K562 (cell line): ENCODE measurements around the gene GRB2. TPM values are rescaled to one million over a fixed set of nuclear protein-coding genes. Genes with fewer than 3 reads are reported as not detected.

Experiments
- BRF2 ChIP-seq: IDR thresholded peaks from 3 replicates; pipeline ENCODE4 v1.6.1; 2011; ENCODE audit warnings: borderline replicate concordance, mild to moderate bottlenecking; ENCODE audit not compliant: insufficient read length, insufficient read depth
- CREM ChIP-seq: IDR thresholded peaks from 2 replicates; pipeline ENCODE4 v1.6.1; 2014; ENCODE audit warnings: antibody characterized with exemption, low read depth
- FIP1L1 ChIP-seq: fragments of 200-400 bp; formaldehyde crosslinking; IDR thresholded peaks from 2 replicates; pipeline ENCODE4 v1.6.1; 2018; ENCODE audit warnings: mild to moderate bottlenecking, low read depth, low read length; ENCODE audit not compliant: poor library complexity, severe bottlenecking
- GATA2 ChIP-seq: sonication (generic); formaldehyde crosslinking; IDR thresholded peaks from 2 replicates; pipeline ENCODE4 v1.4.0; 2020; ENCODE audit warnings: mild to moderate bottlenecking, missing genetic modification reagents
- NFE2L1 ChIP-seq: fragments of 450-650 bp; IDR thresholded peaks from 2 replicates; pipeline ENCODE4 v1.6.1; 2016; ENCODE audit warnings: missing genetic modification characterization, low read depth, mild to moderate bottlenecking, missing compliant biosample characterization, moderate library complexity, borderline replicate concordance
- NFIC ChIP-seq: fragments of 450-650 bp; IDR thresholded peaks from 2 replicates; pipeline ENCODE4 v1.6.1; 2017; ENCODE audit warnings: mild to moderate bottlenecking, inconsistent platforms
- NR2C2 ChIP-seq, 2 experiments: fragments of 200-800 bp in 1 of 2; sonication (Bioruptor generic) in 1 of 2; sonication (generic) in 1 of 2; formaldehyde crosslinking in 1 of 2; IDR thresholded peaks; 2 replicates each; pipeline versions ENCODE4 v1.6.1 to v1.8.0; 2016 to 2022; ENCODE audit warnings: mild to moderate bottlenecking in 1 of 2, missing compliant biosample characterization in 1 of 2, missing genetic modification characterization in 1 of 2, missing genetic modification reagents in 1 of 2
- NR4A1 ChIP-seq, 2 experiments: fragments of 250-450 bp in 1 of 2; fragments of 450-650 bp in 1 of 2; sonication (Bioruptor Pico) in 1 of 2; IDR thresholded peaks; 2 replicates each; pipeline versions ENCODE4 v1.4.0 to v1.6.1; 2016 to 2020; ENCODE audit warnings: mild to moderate bottlenecking in 2 of 2, missing compliant biosample characterization in 1 of 2, missing genetic modification characterization in 1 of 2, moderate library complexity in 1 of 2
- OTX1 ChIP-seq: fragments of 450-650 bp; formaldehyde crosslinking; IDR thresholded peaks from 2 replicates; pipeline ENCODE4 v1.4.0; 2022; ENCODE audit warnings: mild to moderate bottlenecking
- SMAD4 ChIP-seq: fragments of 250-450 bp; sonication (Bioruptor Pico); conservative IDR thresholded peaks from 2 replicates; pipeline ENCODE4 v1.8.0; 2021; ENCODE audit warnings: inconsistent platforms, mild to moderate bottlenecking, moderate library complexity
- TAL1 ChIP-seq: fragments of 450-650 bp; IDR thresholded peaks from 2 replicates; pipeline ENCODE4 v1.6.1; 2016; ENCODE audit warnings: mild to moderate bottlenecking
- TFE3 ChIP-seq: fragments of 450-650 bp; formaldehyde crosslinking; IDR thresholded peaks from 2 replicates; pipeline ENCODE4 v1.4.0; 2020; ENCODE audit warnings: mild to moderate bottlenecking, mixed read lengths
- ZNF253 ChIP-seq: fragments of 250-450 bp; sonication (Bioruptor Pico); conservative IDR thresholded peaks from 2 replicates; pipeline ENCODE4 v1.6.1; 2021; ENCODE audit warnings: mild to moderate bottlenecking
- ZNF354B ChIP-seq: fragments of 250-450 bp; sonication (Bioruptor Pico); IDR thresholded peaks from 2 replicates; pipeline ENCODE4 v1.4.0; 2020
- polyA plus RNA-seq, 8 experiments: library from polyadenylated mRNA; depleted of rRNA in 4 of 8; stranded (reverse) in 5 of 8; unstranded in 3 of 8; fragments of >200 nt; fragmentation: Nextera tagmentation in 2 of 8; fragmentation: Illumina TruSeq in 1 of 8; extraction: Ambion mirVana in 2 of 8; extraction: Trizol in 1 of 8; gene quantifications; 2 replicates each; pipeline versions ENCODE4 v1.2.1 to v1.2.3, GENCODE V29; 2011 to 2014; ENCODE audit warnings: inconsistent platforms in 1 of 8, missing spikeins in 1 of 8
- total RNA-seq, 7 experiments: library from RNA; depleted of rRNA in 6 of 7; stranded (reverse); fragments of >200 nt in 6 of 7; fragmentation: Illumina TruSeq in 2 of 7; extraction: Trizol in 2 of 7; gene quantifications; 2 replicates each; pipeline versions ENCODE4 v1.2.1 to v1.2.3, GENCODE V29; 2011 to 2021; ENCODE audit warnings: low replicate concordance in 1 of 7
- TF ChIP-seq, protein P1 (sequence below): sonication (generic); formaldehyde crosslinking; IDR thresholded peaks from 2 replicates; pipeline ENCODE4 v1.8.1; 2023; ENCODE audit warnings: missing genetic modification reagents, mild to moderate bottlenecking, borderline replicate concordance
- TF ChIP-seq, protein P2 (sequence below): fragments of 200-800 bp; sonication (Bioruptor generic); IDR thresholded peaks from 2 replicates; pipeline ENCODE4 v1.6.1; 2017; ENCODE audit warnings: missing genetic modification characterization, missing compliant biosample characterization
- TF ChIP-seq, protein P3 (sequence below), 2 experiments: fragments of 450-650 bp in 1 of 2; sonication (generic) in 1 of 2; formaldehyde crosslinking; conservative IDR thresholded peaks; 2 replicates each; pipeline versions ENCODE4 v1.4.0 to v1.8.1; 2020 to 2022; ENCODE audit warnings: mild to moderate bottlenecking in 1 of 2, missing genetic modification reagents in 1 of 2

The GRB2 gene
- total and polyA plus RNA-seq, 9 of the 15 experiments (the other 6 are each of a cell fraction or from before 2014, with no cell fraction given), result 57.2 to 136 (median 84.8) TPM

- TF ChIP-seq, protein P1, sequence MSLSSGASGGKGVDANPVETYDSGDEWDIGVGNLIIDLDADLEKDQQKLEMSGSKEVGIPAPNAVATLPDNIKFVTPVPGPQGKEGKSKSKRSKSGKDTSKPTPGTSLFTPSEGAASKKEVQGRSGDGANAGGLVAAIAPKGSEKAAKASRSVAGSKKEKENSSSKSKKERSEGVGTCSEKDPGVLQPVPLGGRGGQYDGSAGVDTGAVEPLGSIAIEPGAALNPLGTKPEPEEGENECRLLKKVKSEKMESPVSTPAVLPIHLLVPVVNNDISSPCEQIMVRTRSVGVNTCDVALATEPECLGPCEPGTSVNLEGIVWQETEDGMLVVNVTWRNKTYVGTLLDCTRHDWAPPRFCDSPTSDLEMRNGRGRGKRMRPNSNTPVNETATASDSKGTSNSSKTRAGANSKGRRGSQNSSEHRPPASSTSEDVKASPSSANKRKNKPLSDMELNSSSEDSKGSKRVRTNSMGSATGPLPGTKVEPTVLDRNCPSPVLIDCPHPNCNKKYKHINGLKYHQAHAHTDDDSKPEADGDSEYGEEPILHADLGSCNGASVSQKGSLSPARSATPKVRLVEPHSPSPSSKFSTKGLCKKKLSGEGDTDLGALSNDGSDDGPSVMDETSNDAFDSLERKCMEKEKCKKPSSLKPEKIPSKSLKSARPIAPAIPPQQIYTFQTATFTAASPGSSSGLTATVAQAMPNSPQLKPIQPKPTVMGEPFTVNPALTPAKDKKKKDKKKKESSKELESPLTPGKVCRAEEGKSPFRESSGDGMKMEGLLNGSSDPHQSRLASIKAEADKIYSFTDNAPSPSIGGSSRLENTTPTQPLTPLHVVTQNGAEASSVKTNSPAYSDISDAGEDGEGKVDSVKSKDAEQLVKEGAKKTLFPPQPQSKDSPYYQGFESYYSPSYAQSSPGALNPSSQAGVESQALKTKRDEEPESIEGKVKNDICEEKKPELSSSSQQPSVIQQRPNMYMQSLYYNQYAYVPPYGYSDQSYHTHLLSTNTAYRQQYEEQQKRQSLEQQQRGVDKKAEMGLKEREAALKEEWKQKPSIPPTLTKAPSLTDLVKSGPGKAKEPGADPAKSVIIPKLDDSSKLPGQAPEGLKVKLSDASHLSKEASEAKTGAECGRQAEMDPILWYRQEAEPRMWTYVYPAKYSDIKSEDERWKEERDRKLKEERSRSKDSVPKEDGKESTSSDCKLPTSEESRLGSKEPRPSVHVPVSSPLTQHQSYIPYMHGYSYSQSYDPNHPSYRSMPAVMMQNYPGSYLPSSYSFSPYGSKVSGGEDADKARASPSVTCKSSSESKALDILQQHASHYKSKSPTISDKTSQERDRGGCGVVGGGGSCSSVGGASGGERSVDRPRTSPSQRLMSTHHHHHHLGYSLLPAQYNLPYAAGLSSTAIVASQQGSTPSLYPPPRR (CRISPR knock-in tag), result peak; percentile 36; the same call in 1 of the 2 replicates
- no peak for TF ChIP-seq ZNF354B (CRISPR knock-in tag)
- TF ChIP-seq NFIC, result peak; percentile 41; the same call in 1 of the 2 replicates
- TF ChIP-seq, protein P2, sequence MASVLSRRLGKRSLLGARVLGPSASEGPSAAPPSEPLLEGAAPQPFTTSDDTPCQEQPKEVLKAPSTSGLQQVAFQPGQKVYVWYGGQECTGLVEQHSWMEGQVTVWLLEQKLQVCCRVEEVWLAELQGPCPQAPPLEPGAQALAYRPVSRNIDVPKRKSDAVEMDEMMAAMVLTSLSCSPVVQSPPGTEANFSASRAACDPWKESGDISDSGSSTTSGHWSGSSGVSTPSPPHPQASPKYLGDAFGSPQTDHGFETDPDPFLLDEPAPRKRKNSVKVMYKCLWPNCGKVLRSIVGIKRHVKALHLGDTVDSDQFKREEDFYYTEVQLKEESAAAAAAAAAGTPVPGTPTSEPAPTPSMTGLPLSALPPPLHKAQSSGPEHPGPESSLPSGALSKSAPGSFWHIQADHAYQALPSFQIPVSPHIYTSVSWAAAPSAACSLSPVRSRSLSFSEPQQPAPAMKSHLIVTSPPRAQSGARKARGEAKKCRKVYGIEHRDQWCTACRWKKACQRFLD, result no peak
- no peak for TF ChIP-seq NFE2L1 (tag)
- TF ChIP-seq NR2C2 (CRISPR knock-in tag; IDR thresholded peaks at IDR 0.05), result no peak
- peak; percentile 92 for TF ChIP-seq NR2C2 (tag; IDR thresholded peaks at IDR 0.05)
- peak; percentile 48 for TF ChIP-seq SMAD4 (CRISPR knock-in tag)
- TF ChIP-seq BRF2, result no peak
- no peak for TF ChIP-seq TAL1
- TF ChIP-seq TFE3, result no peak
- no peak for TF ChIP-seq GATA2 (CRISPR knock-in tag)
- TF ChIP-seq FIP1L1, result no peak
- peak; percentile 74 for TF ChIP-seq CREM
- TF ChIP-seq NR4A1 (CRISPR knock-in tag; IDR thresholded peaks at IDR 0.05), result no peak
- no peak for TF ChIP-seq NR4A1 (tag; IDR thresholded peaks at IDR 0.05)
- TF ChIP-seq ZNF253 (CRISPR knock-in tag), result no peak
- no peak for TF ChIP-seq OTX1 (CRISPR knock-in tag)
- TF ChIP-seq, protein P3, sequence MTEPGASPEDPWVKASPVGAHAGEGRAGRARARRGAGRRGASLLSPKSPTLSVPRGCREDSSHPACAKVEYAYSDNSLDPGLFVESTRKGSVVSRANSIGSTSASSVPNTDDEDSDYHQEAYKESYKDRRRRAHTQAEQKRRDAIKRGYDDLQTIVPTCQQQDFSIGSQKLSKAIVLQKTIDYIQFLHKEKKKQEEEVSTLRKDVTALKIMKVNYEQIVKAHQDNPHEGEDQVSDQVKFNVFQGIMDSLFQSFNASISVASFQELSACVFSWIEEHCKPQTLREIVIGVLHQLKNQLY (CRISPR knock-in tag; conservative IDR thresholded peaks at IDR 0.05), result no peak
These were observed 115.6 kb downstream of the GRB2 start (continued) for GRCh38 chr17:75289832-75290337.
